Chondrocyte (in vitro differentiated cells): ENCODE results near the gene MBD3L4. TPM values are rescaled to one million over a fixed set of nuclear protein-coding genes. Genes with fewer than 3 reads are reported as not detected.
"Not testable (repeated sequence)": the region's sequence is repeated elsewhere in the genome, so short reads cannot be mapped to it uniquely, and the experiment has no call there.

ENCODE experiments used
- DNase-seq: peaks from one replicate; pipeline ENCODE4 v3.0.0; 2021; ENCODE audit warnings: mixed read lengths, low spot score
- H3K27ac Mint-ChIP-seq: one replicate; pipeline ENCODE4 v1.8.0; 2021; ENCODE audit warnings: mild to moderate bottlenecking, moderate library complexity, mixed read lengths; ENCODE audit not compliant: unreplicated experiment
- H3K27me3 Mint-ChIP-seq: 2 replicates; pipeline ENCODE4 v1.8.0; 2021; ENCODE audit warnings: low read depth, mixed read lengths
- H3K36me3 Mint-ChIP-seq: 2 replicates; pipeline ENCODE4 v1.8.0; 2021; ENCODE audit warnings: low read depth, mixed read lengths
- H3K4me1 Mint-ChIP-seq: 2 replicates; pipeline ENCODE4 v1.8.0; 2021; ENCODE audit warnings: low read depth, mild to moderate bottlenecking, mixed read lengths
- H3K4me3 Mint-ChIP-seq: one replicate; pipeline ENCODE4 v1.8.0; 2021; ENCODE audit warnings: mild to moderate bottlenecking, moderate library complexity, mixed read lengths; ENCODE audit not compliant: unreplicated experiment
- H3K9me3 Mint-ChIP-seq: 2 replicates; pipeline ENCODE4 v1.8.0; 2021; ENCODE audit warnings: low read depth, mixed read lengths
- total RNA-seq: library from RNA; stranded (reverse); gene quantifications from 3 replicates; pipeline ENCODE4 v1.2.1, GENCODE V29; 2021
- TF ChIP-seq, protein P1 (sequence below): fragments of 200-600 bp; sonication (generic); IDR thresholded peaks from 2 replicates; pipeline ENCODE4 v1.5.0; 2021; ENCODE audit warnings: antibody characterized with exemption, mild to moderate bottlenecking, moderate library complexity

The MBD3L4 gene
- total RNA-seq, 1 donor from 2014 or later = not detected

DNA sequence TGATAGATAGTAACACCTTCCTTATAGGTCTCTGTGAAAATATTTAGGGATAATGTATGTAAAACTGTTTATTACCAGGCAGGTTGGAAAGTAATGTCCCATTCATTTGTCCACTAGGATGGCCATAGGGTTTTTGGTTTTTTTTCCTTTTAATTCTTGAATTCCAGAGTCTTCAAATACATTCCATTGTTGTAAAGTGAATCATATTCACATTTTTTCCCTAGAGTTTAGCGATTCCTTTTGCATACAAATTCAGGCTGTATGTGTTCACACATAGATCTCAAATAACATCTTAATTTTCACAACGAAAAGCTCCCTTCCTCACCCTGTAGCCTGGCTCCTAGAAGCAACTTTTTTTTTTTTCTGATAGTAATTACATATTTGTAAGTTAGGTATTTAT, 27.7 kb upstream of the MBD3L4 start:
- H3K4me1 Mint-ChIP-seq = peaks cover 24% of the 10 kb centered on the region
- H3K27me3 Mint-ChIP-seq = no peaks in the 10 kb centered on the region
- no peak overlapping the region for H3K27ac Mint-ChIP-seq
- DNase-seq = no peak
- H3K4me3 Mint-ChIP-seq = no peak overlapping the region
- TF ChIP-seq, protein P1, sequence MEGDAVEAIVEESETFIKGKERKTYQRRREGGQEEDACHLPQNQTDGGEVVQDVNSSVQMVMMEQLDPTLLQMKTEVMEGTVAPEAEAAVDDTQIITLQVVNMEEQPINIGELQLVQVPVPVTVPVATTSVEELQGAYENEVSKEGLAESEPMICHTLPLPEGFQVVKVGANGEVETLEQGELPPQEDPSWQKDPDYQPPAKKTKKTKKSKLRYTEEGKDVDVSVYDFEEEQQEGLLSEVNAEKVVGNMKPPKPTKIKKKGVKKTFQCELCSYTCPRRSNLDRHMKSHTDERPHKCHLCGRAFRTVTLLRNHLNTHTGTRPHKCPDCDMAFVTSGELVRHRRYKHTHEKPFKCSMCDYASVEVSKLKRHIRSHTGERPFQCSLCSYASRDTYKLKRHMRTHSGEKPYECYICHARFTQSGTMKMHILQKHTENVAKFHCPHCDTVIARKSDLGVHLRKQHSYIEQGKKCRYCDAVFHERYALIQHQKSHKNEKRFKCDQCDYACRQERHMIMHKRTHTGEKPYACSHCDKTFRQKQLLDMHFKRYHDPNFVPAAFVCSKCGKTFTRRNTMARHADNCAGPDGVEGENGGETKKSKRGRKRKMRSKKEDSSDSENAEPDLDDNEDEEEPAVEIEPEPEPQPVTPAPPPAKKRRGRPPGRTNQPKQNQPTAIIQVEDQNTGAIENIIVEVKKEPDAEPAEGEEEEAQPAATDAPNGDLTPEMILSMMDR = no peak
- H3K36me3 Mint-ChIP-seq = peaks cover 9% of the 10 kb centered on the region
- H3K9me3 Mint-ChIP-seq = no peaks in the 10 kb centered on the region

DNA sequence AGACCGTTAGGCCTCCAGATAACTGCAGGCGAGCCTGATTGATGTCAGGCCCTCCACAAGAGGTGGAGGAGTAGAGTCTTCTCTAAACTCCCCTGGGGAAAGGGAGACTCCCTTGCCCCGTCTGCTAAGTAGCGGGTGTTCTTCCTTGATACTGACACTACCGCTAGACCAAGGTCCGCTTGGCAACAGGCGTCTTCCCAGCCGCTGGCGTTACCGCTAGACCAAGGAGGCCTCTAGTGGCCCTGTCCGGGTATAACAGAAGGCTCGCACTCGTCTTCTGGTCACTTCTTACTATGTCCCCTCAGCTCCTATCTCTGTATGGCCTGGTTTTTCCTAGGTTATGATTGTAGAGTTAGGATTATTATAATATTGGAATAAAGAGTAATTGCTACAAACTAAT, 27.1 kb upstream of the MBD3L4 start:
- not testable (repeated sequence) for H3K27ac Mint-ChIP-seq, DNase-seq, H3K4me3 Mint-ChIP-seq

DNA sequence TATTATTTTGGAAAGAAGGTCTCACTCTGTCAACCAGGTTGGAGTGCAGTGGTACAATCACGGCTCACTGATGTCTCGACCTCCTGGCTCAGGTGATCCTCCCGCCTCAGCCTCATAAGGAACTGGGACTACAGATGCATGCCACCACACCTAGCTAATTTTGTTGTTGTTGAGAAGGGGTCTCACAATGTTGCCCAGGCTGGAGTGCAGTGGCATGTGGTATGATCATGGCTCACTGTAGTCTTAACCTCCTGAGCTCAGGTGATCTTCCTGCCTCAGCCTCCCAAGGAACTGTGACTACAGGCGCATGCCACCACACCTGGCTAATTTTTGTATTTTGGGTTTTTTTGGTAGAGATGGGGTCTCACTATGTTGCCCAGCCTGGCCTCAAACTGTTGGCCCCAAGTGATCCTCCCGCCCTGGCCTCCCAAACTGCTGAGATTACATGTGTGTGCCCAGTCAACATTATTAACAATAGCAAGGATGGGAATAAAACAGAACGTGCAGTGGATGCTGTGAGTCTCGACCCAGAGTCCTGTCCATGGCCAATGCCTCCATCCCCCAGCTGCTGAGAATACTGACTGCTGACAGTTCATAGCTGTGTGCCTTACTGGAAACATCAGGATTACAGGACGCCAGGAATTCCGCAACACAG, 23.9 kb upstream of the MBD3L4 start:
- no peak overlapping the region for H3K27ac Mint-ChIP-seq
- DNase-seq = no peak
- H3K4me1 Mint-ChIP-seq = peaks cover 13% of the 10 kb centered on the region
- TF ChIP-seq, protein P1 = no peak
- H3K36me3 Mint-ChIP-seq = no peaks in the 10 kb centered on the region
- H3K9me3 Mint-ChIP-seq = no peaks in the 10 kb centered on the region
- no peaks in the 10 kb centered on the region for H3K27me3 Mint-ChIP-seq
- H3K4me3 Mint-ChIP-seq = no peak overlapping the region

More for the DNA sequence above, 27.1 kb upstream of the MBD3L4 start:
- not testable (repeated sequence) for H3K27me3 Mint-ChIP-seq, H3K36me3 Mint-ChIP-seq, H3K9me3 Mint-ChIP-seq
- TF ChIP-seq, protein P1 = peak; percentile 55
- peaks cover 20% of the 10 kb centered on the region for H3K4me1 Mint-ChIP-seq

DNA sequence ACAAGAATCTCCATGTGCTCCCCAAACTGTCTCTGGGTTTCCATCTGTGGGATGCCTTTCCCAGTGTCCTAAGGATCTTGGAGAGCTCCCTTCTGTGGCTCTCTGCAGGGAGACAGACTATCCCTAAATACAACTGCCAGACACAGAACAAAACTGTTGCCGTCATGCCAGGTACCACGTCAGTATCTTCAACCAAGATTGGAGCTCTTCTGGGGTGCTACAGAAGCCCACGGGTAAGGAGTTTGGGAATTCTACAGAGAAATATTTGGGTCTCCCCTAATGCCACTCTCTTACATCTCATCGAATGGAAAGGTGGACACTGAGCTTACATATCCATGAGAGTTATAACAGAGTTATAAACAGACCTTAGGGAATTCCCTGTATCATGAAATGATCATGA, 23.4 kb upstream of the MBD3L4 start:
- no peaks in the 10 kb centered on the region for H3K36me3 Mint-ChIP-seq
- H3K4me3 Mint-ChIP-seq = no peak overlapping the region
- H3K4me1 Mint-ChIP-seq = peaks cover 9% of the 10 kb centered on the region

DNA sequence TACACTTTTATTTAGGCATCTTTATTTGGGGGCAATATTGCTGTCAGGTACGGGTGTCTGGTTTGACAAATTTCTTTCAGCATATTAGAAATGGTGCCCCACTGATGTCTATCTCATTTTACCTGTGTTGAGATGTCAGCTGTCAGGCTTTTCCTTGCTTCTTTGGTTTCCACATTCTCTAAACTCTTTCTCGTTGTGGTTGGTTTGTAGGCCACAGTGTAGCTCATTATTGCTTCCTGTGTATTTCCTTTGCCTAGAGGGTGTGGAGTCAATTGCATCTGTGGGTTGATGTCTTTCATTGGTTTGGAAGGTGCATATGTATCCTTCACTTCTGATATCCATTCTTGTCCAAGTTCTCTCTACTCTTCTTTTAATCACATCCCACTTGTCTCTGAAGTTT, 20.0 kb upstream of the MBD3L4 start:
- H3K36me3 Mint-ChIP-seq, H3K27ac Mint-ChIP-seq, H3K4me1 Mint-ChIP-seq, H3K4me3 Mint-ChIP-seq, DNase-seq, H3K27me3 Mint-ChIP-seq, H3K9me3 Mint-ChIP-seq: not testable (repeated sequence)

More for the DNA sequence above, 23.4 kb upstream of the MBD3L4 start:
- Mint-ChIP-seq H3K27ac (no peak overlapping the region), H3K9me3 (no peaks in the 10 kb centered on the region), H3K27me3 (no peaks in the 10 kb centered on the region)
- DNase-seq = no peak
- TF ChIP-seq, protein P1 = no peak

DNA sequence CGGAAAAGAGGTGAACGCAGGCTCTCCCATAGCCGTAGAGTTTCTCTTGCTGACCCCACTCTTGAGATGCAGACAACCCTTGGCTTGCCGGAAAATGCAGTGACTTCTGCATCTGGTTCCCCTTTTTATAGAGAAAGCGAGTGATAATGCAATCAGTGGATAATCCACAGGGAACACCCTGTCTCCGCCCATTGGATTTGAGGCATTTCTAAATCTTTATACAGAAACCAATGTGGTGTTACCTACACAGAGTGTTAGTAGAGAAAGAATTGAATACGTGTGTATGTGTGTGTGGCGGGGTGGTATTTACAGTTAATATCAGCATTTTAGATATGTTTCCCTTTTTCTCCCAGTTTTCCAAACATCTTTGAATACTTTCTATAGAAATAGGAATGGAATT, 18.6 kb upstream of the MBD3L4 start, which contains the start of gene MBD3L3:
Gene MBD3L3, minus strand, starts transcription at position 101 of the 400 bp plus-strand sequence. Its CDS starts 71 bp downstream, at position 30.
- H3K4me1 Mint-ChIP-seq, H3K27me3 Mint-ChIP-seq, H3K9me3 Mint-ChIP-seq, DNase-seq, H3K36me3 Mint-ChIP-seq, H3K4me3 Mint-ChIP-seq, H3K27ac Mint-ChIP-seq: not testable (repeated sequence)

DNA sequence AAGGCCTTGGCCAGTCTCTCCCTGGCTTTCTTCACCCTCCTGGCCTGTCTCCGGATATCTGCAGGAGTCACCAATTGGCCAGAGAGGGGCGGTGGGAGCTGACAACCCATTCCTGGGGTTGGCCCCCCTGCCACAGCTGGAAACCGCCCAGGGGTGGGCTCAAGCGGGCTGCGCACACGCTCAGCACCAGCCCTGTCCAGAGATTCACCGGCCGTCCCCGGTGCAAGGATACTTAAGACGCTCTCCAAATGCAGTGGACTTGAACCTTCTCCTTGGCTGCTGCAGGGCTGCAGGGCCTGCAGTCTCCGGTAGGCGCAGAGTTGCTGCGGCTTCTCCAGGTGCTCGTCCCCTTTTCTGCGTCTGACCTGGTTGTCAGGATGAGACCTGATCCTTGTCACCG, 16.4 kb upstream of the MBD3L4 start:
- H3K4me3 Mint-ChIP-seq, DNase-seq, H3K4me1 Mint-ChIP-seq, H3K9me3 Mint-ChIP-seq, H3K36me3 Mint-ChIP-seq, H3K27ac Mint-ChIP-seq, H3K27me3 Mint-ChIP-seq: not testable (repeated sequence)

DNA sequence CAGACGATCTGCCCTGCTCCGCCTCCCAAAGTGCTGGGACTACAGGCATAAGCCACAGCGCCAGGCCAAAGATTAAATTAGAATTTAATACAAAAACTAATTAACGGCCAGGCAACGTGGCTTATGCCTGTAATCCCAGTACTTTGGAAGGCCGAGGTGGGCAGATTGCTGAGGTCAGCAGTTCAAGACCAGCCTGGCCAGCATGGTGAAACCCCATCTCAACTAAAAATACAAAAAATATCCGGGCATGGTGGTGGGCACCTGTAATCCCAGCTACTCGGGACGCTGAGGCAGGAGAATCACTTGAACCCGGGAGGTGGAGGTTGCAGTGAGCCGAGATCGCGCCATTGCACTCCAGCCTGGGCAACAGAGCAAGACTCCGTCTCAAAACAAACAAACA, 15.7 kb upstream of the MBD3L4 start:
- not testable (repeated sequence) for H3K27me3 Mint-ChIP-seq, H3K36me3 Mint-ChIP-seq, DNase-seq, H3K9me3 Mint-ChIP-seq, H3K4me1 Mint-ChIP-seq, H3K27ac Mint-ChIP-seq, H3K4me3 Mint-ChIP-seq

DNA sequence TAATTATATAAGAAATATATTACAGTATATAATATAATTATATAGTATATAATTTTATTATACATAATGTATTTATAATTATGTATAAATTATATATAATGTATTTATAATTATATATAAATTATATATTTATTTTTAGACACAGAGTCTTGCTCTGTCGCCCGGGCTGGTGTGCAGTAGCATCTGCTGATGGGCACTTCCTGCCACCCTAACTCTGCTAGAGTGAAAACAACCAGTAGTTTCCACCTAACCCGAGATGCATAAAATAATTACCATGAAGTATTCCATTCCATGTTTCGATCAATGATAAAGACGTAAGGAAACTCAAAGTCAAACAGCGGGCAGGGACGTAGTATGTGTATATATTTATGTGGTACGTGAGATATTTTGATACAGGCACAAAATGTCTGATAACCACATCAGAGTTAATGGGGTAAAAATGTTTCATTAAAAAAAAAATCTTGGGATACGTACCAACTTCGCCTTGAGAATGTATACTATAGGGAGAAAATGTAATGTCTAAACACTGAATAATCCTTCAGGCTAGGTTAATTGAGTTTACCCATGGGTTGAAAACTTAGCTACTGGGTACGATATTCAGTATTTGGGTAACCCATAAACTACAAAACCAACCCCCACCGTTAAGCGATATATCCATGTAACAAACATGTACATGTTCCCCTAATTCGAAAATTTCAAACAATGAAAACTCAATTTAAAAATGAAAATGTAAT, 14.8 kb upstream of the MBD3L4 start:
- not testable (repeated sequence) for H3K27ac Mint-ChIP-seq, H3K27me3 Mint-ChIP-seq, H3K4me1 Mint-ChIP-seq, H3K36me3 Mint-ChIP-seq, H3K9me3 Mint-ChIP-seq, H3K4me3 Mint-ChIP-seq, DNase-seq
